Psoas muscle (tissue), 8 donors: Measurements from ENCODE around the gene PTPRH. TPM values are rescaled to one million over a fixed set of nuclear protein-coding genes. Genes with fewer than 3 reads are reported as not detected.
"Not testable (repeated sequence)": the region's sequence is repeated elsewhere in the genome, so short reads cannot be mapped to it uniquely, and the experiment has no call there.

Source experiments
- ATAC-seq, 4 donors: fragments of 200-7000 bp; cut with Tn5 transposase; one replicate each; pipeline ENCODE4 v1.9.1; 2020; ENCODE audit warnings: moderate library complexity in 3 of 4, mild to moderate bottlenecking in 2 of 4
- DNase-seq, 2 donors: peaks; one replicate each; pipeline ENCODE4 v3.0.0-alpha.2; 2020
- H3K27ac ChIP-seq: fragments of 200-600 bp; one replicate; pipeline ENCODE4 v1.8.0; 2022
- H3K27me3 ChIP-seq, 3 donors: fragments of 200-600 bp in 1 of 3; one replicate each; pipeline versions ENCODE4 v1.6.1 to v1.8.0; 2013 to 2022; ENCODE audit warnings: low read length in 2 of 3, mild to moderate bottlenecking in 2 of 3, moderate library complexity in 1 of 3; ENCODE audit not compliant: insufficient read depth in 3 of 3
- H3K36me3 ChIP-seq, 2 donors: fragments of 200-600 bp in 1 of 2; one replicate each; pipeline versions ENCODE4 v1.6.1 to v1.8.0; 2013 to 2022; ENCODE audit warnings: low read depth in 1 of 2, mild to moderate bottlenecking in 1 of 2, moderate library complexity in 1 of 2; ENCODE audit not compliant: insufficient read depth in 1 of 2
- H3K4me1 ChIP-seq: fragments of 200-600 bp; one replicate; pipeline ENCODE4 v1.8.0; 2022
- H3K4me3 ChIP-seq: fragments of 200-600 bp; one replicate; pipeline ENCODE4 v1.8.0; 2022; ENCODE audit warnings: mild to moderate bottlenecking
- H3K9me3 ChIP-seq: fragments of 200-600 bp; one replicate; pipeline ENCODE4 v1.8.0; 2022
- CTCF ChIP-seq: fragments of 200-600 bp; IDR thresholded peaks from one replicate; pipeline ENCODE4 v1.8.0; 2022; ENCODE audit warnings: antibody characterized with exemption
- WGBS, 3 donors: extraction: QIAGEN DNeasy Blood & Tissue Kit; methylation state at CpG; one replicate each; pipeline versions ENCODE4 v1.1.6 to v1.1.7; 2013; 5-methylcytosine and 5-hydroxymethylcytosine counted together
- intact Hi-C, 2 donors: fragments of 100-400 bp; cut with DNase I; formaldehyde crosslinking; loops; one replicate each; pipeline versions ENCODE4 v1.11.0 to v1.14.2; 2022
- polyA plus RNA-seq, 3 donors: library from polyadenylated mRNA; stranded (reverse); fragments of 200-250 nt; gene quantifications; one replicate each; pipeline ENCODE4 v1.2.3, GENCODE V29; 2013
- total RNA-seq, 4 donors: library from RNA; stranded (reverse); fragmentation: NEBNext Ultra II Directional in 2 of 4; extraction: Animal tissue kit (Norgen Biotek cat#: 25700) in 2 of 4; gene quantifications; one replicate each; pipeline versions ENCODE4 v1.2.1 to v1.2.4, GENCODE V29; 2021 to 2023
- donor health status: healthy with polysubstance abuse.
- donor health status: DM: no; HTN: no; CAD: no; lungs with moderate emphysema.
- donor health status: Bipolar disorder and iron deficiency.
- donor health status: healthy.
- donor health status: DM: yes; HTN: yes; CAD: no.
- donor health status: DM: no; HTN: no; CAD: no.
- donor health status: DM: no; HTN: no; CAD: no.
- donor health status: DM: yes; HTN: yes; CAD: no.

PTPRH gene
- total and polyA plus RNA-seq, 7 donors: 0.04 to 0.18 (median 0.13) TPM; not detected in 1

- Histone ChIP-seq H3K27ac (no peak overlapping the region), H3K36me3 (no peaks in the 10 kb centered on the region), H3K4me1 (no peaks in the 10 kb centered on the region), H3K9me3 (no peaks in the 10 kb centered on the region), H3K27me3 (peaks cover 0 to 24% (median 5%) of the 10 kb centered on the region in 3 donors), H3K4me3 (no peak overlapping the region)
- DNase-seq (no peak), ATAC-seq (no peak)
- WGBS, 3 donors: 76 to 84% (median 81%) methylated on average over 3 of the region's 3 CpGs
- no peak for TF ChIP-seq CTCF
- intact Hi-C loops: no loop called here
Measured at GRCh38 chr19:55212447-55212846, 3.1 kb upstream of the PTPRH start.

GRCh38 chr19:55209693-55210472 lies 582 bp upstream of the PTPRH start:
- peak; percentile 49 to 69 (median 52) for ATAC-seq
- Histone ChIP-seq H3K36me3 (no peaks in the 10 kb centered on the region), H3K4me1 (peaks cover 4% of the 10 kb centered on the region), H3K27ac (no peak overlapping the region), H3K27me3 (peaks cover 0 to 48% (median 3%) of the 10 kb centered on the region in 3 donors), H3K9me3 (no peaks in the 10 kb centered on the region), H3K4me3 (no peak overlapping the region)
- intact Hi-C loops: no loop called here
- DNase-seq: no peak
- WGBS, 3 donors: 58 to 69% (median 65%) methylated on average over 17 of the region's 17 CpGs
- no peak for TF ChIP-seq CTCF

GRCh38 chr19:55206664-55207500 lies 2.4 kb downstream of the PTPRH start:
- no peak overlapping the region for H3K27ac ChIP-seq
- no peak overlapping the region for H3K4me3 ChIP-seq
- WGBS, 3 donors: 26 to 30% (median 29%) methylated on average over 28 to 29 of the region's 29 CpGs
- intact Hi-C loops: no loop called here
- no peaks in the 10 kb centered on the region for H3K9me3 ChIP-seq
- no peak for TF ChIP-seq CTCF
- DNase-seq: peak; percentile 77 to 83
- H3K27me3 ChIP-seq: peaks cover 0 to 43% (median 2%) of the 10 kb centered on the region in 3 donors
- peak; percentile 57 to 73 (median 60) for ATAC-seq
- H3K4me1 ChIP-seq: peaks cover 4% of the 10 kb centered on the region
- H3K36me3 ChIP-seq: no peaks in the 10 kb centered on the region

GRCh38 chr19:55202199-55202598 lies 7.1 kb downstream of the PTPRH start:
- H3K27ac ChIP-seq, H3K4me1 ChIP-seq, H3K9me3 ChIP-seq, intact Hi-C loops, DNase-seq, H3K4me3 ChIP-seq, H3K36me3 ChIP-seq, ATAC-seq: not testable (repeated sequence)
- peaks cover 0 to 46% (median 8%) of the 10 kb centered on the region in 3 donors for H3K27me3 ChIP-seq
- 58 to 60% (median 59%) methylated on average over 10 of the region's 10 CpGs for WGBS, 3 donors

- no peak for DNase-seq
- no peak for TF ChIP-seq CTCF
- Histone ChIP-seq H3K9me3 (no peaks in the 10 kb centered on the region), H3K4me1 (no peaks in the 10 kb centered on the region), H3K4me3 (no peak overlapping the region), H3K27ac (no peak overlapping the region), H3K27me3 (peaks cover 0 to 21% (median 8%) of the 10 kb centered on the region in 3 donors), H3K36me3 (no peaks in the 10 kb centered on the region)
- WGBS, 3 donors: 46 to 55% (median 49%) methylated on average over 5 of the region's 5 CpGs
- intact Hi-C loops: no loop called here
- ATAC-seq: no peak
Measured at GRCh38 chr19:55199620-55200204, 9.6 kb downstream of the PTPRH start.
